Stimulated activated CD4-positive, alpha-beta T cell treated with anti-CD3 and anti-CD28 coated beads, Interleukin-15, amount 100 ng/mL, for 24 hours (primary cell): ENCODE measurements around the gene CCDC187.

Experiments
- DNase-seq: peaks from one replicate; pipeline ENCODE4 v3.0.0-alpha.2; 2020

Gene CCDC187

DNA sequence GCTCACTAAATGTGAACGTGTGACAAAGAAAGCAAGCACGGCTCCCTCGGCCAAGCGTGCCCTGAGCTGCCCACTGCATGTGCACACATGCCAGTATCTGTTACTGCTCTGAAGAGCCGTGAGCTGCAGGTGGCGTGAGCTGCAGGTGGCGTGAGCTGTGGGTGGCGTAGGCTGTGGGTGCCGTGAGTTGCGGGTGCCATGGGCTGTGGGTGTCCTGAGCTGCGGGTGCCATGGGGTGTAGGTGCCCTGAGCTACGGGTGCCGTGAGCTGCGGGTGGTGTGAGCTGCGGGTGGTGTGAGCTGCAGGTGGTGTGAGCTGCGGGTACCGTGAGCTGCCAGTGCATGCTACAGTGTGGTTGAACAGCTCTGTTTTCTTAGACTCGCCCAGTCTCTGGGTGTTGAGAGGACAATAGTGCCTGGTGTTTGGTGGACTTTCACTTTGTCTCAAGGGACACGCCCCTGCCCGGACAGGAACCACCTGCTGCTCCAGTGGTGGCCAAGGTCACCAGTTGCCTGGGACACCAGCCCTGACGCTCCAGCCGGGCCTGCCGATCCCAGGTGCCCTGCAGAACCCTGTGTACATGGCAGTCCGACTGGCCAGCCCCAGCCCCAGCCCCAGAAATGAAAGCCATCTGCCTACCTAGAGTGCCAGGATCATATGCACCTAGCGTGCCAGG is 6.7 kb downstream of the CCDC187 start:
- no peak for DNase-seq

DNA sequence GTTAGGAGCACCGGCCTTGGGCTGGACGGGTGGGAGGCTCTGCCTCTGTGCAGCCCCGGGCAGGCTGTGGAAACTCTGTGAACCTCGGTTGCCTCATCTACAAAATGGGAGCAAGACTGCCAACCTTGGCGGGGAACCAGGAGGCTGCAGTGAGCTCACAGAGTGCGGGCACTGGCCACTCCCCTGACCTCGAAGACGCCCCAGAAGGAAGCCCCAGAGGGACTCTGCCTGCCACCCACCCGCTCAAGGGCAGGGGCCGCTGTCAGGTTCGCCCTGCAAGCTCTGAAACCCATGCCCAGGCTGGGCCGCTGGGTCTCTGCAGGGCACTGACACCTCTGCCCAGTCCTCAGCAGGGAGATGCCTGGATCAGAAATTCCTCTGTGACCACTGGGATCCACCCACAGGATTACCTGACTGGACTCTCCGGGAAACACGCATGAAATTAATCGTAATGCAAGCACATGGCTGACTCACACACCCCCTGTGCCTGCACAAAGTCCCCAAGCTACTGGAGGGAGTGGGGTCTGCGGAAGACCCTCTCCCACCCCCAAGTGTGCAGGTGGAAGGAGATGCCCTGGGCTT is 7.4 kb downstream of the CCDC187 start:
- no peak for DNase-seq

DNA sequence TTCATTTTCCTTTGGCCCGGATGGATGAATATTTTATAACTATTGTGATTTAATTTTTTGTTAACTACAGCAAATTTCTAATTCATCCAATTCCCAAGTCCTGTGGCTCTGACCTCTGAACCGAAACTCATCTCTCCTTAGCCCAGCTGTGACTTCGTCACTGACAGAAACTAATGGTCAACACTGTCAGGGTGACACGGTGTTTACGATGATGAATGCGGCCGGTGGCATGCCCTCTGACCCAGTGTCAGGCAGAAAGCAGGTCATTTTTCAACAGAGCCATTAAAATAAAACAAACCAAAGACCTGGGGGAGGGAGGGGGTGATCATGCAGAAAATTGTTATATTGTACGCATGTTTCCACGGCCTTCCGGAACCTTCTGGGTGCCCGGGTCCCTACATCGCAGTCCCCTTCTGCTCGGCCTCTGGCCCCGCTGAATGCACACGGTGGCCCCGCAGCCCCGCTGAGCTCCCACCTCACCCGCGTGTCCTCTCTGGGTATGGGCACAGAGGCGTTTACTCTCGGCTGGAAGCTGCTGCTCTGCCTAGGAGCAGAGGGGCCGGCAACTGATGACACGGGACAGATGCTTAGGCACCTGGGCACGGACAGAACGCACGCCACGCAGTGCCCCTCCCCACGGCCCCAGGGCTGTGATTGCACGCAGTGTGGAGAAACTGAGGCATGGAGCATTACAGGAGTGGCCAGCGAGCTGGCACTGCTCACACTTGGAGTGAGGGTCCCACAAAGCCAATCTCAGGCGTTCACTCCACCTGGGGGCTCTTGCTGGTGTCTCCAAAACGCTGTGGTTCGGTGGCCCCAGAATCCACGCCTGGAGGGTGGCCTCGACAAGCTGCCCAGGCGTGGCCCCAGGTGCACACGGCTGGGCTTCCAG is 8.1 kb downstream of the CCDC187 start:
- no peak for DNase-seq

DNA sequence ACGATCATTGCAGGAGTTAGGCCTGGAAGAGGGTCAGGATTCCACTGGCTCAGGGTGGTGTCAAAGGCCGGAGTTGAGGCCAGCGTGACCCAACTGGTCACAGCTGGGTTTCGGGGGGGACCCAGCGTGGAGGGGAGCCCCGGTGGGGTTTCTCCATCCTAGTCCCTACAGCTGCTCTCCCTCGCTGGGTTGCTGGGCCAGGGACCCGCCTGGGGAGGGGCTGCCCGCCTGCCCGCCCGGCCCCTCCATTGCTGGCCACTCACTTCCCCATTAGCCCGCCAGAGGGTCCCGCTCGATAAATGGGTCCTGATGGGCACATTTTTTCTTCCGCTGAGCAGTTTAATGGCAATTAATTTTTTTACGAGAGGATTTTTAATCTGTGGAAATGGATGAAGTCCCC is 8.8 kb downstream of the CCDC187 start:
- no peak for DNase-seq

DNA sequence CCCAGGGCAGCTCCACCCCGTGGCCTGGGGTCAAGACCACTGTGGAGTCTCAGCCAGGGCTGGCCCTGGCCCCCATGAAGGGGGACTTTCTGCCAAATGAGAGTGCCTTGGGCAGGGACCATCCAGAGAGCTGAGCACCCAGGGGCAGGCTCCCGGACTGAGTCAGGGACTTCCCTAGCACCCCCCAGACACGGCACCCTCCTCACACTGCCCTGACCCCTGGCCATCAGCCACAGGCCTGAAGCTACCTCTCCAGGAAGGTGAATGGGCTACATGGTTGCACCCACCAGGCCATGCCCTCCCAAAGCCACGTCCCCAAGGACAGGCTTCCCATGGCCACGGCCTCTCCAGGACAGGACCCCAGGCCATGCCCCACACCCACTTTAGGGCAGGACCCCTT is 9.5 kb downstream of the CCDC187 start:
- no peak for DNase-seq

DNA sequence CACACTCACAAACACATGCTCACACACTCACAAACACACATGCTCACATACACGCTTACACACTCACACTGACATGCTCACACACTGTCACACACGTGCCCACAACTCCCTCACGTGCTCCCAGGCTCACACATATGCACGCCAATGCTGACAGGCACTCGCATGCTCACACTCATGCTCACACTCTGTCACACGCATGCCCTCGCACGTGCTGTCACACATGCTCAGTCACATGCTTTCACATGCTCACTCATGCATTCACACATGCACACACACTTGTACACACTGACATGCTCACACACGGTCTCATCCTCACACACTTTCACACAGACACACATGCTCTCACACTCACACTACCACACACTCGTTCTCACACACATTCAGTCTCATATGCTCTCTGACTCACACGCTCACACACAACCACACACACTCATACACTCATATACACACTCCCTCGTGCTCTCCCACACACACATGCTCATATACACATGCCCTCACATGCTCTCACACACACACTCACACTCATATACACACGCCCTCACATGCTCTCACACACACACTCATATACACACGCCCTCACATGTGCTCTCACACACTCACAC is 10.3 kb downstream of the CCDC187 start:
- no peak for DNase-seq

DNA sequence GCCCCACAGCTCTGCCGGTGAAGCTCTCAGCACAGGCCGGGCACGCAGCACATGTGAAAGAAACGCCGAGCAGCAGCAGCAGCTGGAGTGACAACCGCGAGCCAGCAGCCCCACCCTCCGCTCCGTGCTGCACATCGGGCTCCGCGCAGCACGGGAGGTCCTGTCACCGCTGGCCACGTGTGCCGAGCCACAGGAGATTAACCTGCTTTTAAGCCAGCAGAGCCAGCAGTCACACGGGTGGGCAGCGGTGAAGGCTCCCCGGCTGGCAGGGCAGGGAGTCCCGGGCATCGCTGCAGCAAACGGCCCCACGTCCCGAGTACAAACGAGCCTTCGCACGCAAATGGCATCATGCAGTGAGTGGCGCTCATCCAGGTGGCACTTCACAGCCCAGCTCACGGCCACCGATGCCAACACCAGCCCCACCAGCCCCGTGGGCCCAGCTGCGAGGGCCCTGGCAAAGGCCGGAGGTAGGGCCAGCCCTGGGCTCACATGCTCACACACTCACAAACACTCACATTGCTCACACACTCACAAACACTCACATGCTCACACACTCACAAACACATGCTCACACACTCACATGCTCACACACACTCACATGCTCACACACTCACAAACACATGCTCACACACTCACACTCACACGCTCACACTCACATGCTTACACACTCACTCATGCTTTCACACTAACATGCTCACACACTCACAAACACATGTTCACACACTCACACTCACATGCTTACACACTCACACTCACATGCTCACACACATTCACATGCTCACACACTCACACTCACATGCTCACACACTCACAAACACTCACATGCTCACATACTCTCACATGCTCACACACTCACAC is 11.1 kb downstream of the CCDC187 start:
- no peak for DNase-seq

DNA sequence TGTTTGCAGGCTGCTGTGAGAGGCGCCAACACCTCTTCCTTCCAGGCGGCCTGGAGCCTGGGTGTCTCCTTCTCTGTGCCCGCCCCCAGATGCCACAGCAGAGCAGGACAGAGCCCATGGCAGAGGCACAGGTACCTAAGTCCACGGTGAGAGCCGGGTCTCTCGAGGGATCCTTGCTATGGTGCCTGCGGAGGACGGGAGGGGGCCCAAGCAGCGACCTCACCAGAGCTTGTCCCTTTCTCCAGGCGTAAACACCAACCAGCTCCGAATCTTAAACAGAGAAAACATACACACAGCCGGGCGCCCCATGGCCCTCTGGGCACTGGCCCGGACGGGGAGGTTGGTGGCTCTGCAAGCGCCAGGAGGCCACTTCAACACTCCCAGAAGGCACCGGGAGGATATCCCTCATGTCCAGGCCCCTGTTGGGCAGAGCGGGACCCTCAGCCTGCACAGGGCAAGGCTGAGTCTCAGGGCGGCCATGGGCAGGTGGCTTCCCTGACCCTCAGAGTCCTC is 11.8 kb downstream of the CCDC187 start:
- DNase-seq = no peak

DNA sequence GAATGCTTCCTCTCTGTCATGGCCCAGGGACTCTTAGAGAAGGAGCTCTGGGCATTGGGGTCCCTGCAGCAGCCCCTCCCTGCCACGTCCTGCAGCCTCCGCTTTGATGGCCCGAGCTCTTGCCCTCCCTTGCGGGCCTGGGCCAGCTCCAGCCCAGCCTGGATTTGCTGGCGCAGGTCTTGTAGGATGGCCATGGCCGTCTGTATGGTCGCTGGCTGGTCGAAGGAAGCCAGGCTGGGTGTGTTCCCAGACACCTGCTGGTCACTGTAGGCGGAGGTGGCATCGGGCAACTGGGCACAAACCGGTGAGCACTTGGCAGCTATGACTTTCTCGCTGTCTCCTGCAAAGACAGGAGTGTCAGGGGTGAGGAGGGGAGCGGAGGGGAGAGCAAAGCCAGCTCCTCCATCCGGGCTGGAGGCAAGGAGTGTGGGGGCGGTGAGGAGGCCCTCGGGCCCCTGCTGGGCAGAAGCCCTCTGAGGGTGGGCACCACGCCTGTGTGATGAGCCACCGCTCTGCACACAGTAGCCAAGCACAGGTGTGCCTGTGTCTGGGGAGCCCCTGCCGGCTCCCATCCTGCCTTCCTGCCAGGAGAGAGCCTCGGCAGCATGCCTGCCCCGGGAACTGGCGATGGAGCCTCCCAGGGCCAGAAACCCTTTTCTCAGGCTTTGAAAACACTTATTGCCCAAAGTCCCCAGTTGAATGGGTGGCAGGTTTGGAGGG is 12.4 kb downstream of the CCDC187 start:
- DNase-seq = no peak

DNA sequence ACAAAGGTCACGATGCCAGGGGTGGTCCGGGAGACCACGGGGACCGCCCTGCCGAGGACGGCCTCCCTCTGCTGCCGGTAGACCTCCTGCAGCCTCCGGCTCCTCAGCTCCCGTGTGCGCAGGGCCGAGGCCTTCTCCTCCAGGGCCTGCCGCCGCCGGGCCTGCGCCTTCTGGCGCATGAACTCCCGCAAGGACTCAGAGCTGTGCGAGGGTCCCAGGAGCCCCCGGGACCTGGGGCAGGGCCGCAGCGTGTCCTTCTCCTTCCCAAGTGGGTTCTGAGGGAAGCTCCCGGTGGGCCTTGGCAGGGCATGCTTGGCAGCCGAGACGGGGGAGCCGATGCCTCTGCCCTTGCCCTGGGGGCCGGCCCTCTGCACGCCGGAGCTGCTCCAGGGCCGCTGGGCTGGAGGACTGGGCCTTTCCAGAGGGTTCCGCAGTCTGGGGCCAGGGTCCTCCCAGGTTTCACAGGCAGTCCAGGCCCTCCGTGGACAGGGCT is 13.3 kb downstream of the CCDC187 start:
- DNase-seq = no peak

DNA sequence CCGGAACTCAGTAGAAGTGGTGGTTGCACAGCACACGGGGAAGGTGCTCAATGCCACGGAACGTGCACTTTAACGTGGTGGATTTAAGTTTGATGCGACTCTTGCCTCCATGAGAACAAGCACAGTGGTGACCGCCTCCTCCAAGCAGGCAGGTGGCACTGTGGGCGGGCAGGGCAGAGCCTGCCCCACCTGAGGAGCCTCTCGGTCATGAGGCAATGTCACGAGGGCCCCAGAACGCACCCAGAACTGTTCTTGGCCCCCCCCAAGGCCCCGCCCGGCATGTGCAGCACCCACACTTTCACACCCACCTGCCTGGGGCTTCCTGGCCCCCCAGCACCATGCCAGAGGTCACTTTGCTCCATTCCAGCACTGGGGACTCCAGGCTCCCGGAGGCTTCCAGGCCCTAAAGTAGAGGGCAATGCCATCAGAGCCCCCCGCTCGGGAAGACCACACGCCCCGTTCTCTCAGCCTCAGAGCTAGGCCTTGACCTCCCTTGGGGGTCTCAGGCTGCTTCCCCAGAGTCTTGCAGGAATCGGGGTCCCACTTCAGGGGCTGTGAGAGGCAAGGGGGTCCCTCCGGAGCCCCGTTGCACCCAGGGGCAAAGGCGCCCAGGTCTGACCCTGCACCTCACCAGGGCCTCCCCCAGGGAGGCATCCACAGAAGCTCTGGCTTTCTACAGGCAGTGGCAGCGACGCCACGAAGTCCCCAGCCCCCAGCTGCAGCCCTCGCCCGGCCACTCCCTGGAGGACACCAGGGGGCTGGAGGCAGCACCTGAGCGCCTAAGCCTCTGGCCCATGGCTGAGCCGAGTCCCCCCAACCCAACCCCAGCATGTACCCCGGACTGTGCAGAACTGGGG is 14.0 kb downstream of the CCDC187 start:
- no peak for DNase-seq

DNA sequence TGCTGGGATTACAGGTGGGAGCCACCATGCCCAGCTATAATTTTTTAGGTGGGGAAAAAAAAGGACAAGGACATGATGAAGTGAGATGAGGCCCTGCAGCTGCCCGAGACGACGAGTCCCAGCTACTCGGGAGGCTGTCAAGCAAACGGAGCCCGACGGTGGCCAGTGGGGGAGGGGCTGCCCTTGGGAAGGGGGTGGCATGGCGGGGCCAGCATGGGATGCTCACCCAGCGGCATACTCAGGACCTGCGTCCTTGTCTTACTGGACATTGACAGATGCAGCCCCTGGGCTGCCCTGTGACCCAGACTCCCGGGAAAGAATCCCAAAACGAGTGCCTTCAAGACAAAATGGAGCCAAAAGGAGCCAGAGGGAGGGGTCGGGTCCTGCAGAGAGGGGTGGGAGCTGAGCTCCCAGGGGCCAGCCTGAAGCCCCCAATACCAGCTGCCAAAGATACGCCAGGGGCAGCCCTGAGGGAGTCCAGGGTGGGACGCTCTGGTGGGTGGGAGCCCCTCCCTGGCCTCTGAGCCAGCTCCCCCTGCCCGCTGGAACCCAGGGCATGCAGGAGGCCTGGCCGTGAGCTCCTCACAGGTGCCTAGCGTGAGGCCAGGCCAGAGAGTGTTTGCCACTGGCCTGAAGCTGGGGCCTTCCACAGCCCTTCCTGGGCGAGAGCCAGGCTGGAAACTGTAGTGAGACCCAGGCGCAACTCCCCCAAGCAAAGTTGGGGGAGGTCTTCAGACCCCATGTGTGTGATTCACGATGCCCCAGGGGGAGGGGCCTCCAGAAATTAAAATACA is 15.7 kb downstream of the CCDC187 start:
- no peak for DNase-seq

DNA sequence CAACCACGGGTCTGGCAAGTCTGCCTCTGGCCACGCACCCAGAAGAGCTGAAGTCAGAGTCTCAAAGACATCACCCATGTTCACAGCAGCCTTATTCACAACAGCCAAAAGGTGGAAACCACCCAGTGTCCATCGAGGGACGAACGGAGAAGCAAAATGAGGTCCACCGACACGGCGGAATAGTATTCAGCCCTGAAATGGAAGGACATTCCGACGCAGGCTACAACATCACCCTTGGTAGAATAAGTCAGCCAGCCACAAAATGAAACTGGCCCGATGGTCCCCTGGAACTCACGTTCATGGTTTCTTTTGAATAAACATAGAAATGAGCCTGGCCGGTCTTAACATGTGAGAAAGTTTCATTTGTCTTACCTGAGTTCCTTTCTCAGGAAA is 16.9 kb downstream of the CCDC187 start:
- no peak for DNase-seq

DNA sequence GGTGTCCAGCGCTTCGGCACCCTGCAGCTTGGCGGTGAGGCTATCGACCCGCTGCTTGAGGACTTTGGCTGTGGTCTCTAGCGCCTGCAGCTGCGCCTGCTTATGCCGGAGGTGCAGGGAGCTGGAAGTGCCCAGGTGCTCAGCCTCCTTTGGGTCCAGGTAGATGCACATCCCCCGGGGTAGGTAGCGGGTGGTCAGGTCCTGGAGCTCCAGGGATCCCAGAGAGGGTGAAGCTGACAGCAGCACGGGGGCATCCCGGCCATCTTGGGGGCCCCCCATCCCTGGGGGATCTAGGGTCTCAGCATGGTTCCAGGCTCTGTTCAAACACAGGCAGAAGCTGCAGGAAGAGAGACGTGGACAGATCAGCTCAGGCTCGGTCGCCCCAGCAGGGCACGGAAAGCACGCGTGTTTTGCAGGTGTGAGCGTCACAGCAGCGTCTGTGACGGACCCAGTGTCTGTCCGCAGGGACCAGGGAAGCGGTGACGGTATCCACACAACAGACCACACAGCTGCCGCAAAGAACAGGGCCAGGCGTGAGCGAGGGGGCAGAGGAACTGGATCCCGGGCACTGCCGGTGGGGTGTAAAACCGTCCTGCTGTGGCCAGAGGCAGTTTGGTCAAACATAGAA is 17.4 kb downstream of the CCDC187 start:
- no peak for DNase-seq

DNA sequence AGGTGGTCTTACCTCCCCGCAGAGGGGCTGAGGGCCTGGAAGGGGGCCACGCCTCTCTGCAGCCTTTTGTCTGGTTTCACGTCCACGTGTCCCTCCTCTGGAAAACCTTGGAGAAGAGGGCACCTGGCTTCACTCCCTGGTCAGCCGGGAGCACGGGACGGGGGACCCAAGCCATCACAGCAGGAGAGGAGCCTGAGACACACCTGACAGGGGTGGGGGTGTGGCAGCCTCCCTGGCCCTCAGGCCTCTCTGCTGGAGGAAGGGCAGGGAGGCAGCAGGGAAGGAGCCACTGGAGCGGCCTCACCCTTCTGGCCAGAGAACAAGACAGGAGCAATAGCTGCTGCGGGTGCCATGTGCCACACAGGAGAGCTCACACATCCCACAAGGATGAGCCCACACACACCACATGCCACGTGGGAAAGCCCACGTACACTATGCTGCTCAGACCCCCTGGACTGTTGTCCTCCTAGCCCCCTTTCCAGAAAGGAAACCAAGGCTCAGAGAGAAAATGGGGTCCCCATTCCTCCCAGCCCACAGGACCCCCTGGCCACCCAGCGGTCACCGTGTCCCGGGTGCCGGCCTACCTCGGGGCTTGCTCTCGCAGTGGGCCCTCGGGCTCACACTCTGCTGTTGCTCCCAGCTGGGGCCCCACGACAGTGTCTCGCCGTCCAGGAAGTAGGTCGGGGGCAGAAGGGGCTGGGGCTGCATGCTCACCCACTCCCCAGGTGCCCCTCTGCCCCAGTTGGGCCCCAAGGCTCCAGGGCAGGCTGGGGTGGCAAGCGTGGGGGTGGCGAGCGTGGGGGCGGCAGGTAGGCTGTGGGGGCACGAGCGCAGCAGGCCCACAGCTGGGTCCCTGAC is 18.2 kb downstream of the CCDC187 start:
- DNase-seq = no peak

DNA sequence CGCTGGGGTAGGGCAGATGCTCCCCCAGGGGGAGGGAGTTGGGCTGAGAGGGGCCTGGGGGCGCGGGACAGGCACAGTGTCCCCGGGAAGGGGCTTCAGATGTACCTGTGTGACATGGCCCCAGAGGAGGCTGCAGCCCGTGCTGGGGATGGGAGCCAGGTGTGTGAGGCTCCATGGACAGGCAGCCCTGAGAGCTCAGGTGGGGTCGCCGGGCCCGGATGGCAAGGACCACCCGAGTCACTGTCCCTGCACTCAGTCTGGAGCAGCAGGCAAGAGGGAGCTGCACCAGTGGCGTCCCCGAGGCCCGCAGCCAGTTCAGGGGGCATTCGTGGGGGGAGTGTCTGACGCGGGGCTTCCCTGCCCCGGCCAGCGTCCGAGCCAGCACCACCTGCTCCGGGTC is 18.9 kb downstream of the CCDC187 start:
- no peak for DNase-seq

DNA sequence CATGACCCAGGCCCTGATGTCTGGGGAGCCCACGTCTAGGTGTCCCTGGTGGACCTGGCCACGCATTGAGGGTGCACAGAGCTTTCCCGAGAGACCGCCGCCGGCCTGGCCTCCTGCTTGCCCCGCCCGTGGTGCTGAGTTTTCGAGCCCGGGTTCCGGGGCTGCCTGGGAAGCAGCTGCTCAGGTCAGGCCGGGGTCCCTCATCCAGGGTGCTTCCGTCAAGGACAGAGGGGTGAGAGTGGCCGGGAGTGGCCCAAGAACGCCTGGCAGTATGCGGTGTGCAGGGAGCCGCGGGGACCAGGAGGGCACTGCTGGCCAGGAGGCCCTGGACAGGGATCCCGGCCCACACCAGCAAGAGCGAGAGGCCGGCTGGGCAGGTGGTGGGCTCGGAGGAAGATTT is 19.6 kb downstream of the CCDC187 start:
- DNase-seq = no peak
